HG03565 (cell line): Measurements from ENCODE around the gene POLD4.

Experiments
- ATAC-seq: cut with Tn5 transposase; IDR thresholded peaks from one replicate; pipeline ENCODE4 v1.9.1; 2021; ENCODE audit warnings: mild to moderate bottlenecking, moderate library complexity; ENCODE audit not compliant: unreplicated experiment

POLD4 gene

DNA sequence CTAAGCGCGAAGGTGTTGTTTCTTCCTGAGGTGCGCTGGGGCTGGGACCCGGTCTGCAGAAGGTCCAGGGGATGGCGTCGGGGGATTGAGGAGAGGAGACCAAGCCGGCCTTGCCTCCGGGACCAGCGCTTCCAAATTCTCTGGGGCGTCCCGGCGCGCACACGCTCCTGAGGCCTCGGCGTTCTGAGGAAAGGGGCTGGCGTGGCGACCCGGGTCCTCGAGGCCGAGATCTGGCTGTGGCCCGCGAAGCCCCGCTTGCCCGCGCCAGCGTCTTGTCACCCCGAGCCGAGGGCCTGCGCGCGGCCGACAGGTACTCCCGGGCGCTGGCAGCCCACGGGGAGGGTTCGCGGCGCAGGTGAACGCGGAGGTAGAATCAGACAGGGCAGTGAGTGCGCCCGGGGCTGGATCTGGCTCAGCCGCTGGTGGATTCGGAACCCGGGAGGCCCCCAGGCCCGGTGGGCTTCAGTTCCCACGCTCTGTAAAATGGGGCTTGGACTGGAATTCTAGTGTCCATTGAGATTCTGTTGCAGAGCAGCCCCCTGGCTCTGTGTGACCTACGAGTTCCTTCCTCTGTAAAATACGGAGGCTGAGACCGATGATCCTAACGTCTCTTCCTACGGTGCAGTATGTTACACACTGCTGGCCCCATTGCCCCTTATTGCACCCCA lies 35.3 kb downstream of the POLD4 start:
- no peak for ATAC-seq

GRCh38 chr11:67317205-67317887 lies 36.0 kb downstream of the POLD4 start:
- ATAC-seq: peak; percentile 75

- ATAC-seq: no peak
These were observed 36.5 kb downstream of the POLD4 start for GRCh38 chr11:67316882-67317204.

DNA sequence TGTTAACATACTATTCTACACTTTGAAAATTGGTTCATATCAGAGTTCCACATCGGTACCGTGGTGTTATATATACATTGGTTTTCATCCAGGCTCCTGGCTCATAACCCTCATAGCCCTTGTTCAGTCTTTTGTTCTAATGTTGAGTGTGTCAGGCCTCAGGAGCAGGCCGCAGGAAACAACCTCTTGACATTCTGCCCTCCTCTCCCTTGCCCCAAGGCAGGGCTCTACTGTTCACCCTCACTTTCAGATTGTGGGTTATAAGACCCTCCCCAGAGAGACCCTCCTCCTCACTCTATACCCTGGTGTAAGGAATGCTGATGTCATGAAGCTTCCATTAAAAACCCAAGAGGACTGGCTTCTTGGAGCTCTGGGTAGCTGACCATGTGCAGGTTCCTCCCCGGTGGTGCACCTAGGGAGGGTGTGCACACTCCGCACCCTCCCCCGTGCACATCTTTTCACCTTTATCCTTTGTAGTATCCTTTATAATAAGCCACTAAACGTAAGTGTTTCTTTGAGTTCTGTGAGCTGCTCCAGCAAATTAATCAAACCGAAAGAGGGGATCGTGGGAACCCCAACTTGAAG lies 37.9 kb downstream of the POLD4 start:
- ATAC-seq: no peak

DNA sequence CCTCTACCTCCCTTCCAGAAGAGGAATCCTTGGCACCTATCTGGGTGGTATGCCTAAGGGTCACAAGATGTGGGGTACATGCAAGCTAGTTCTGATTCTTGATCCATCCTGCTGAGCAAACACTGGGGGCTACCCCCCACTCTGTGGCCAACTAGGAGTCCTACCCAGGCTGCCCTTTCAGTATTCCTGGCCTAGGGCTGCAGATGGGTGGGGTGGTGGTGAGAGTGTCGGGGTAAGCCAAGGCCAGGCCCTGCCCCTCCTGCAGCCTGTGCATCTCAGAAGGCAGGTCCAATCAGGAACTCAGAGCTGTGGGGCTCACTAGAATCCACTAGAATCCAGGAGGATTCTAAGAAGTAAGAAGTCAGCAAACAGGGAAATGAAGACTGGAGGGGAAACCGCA lies 39.1 kb downstream of the POLD4 start:
- no peak for ATAC-seq

DNA sequence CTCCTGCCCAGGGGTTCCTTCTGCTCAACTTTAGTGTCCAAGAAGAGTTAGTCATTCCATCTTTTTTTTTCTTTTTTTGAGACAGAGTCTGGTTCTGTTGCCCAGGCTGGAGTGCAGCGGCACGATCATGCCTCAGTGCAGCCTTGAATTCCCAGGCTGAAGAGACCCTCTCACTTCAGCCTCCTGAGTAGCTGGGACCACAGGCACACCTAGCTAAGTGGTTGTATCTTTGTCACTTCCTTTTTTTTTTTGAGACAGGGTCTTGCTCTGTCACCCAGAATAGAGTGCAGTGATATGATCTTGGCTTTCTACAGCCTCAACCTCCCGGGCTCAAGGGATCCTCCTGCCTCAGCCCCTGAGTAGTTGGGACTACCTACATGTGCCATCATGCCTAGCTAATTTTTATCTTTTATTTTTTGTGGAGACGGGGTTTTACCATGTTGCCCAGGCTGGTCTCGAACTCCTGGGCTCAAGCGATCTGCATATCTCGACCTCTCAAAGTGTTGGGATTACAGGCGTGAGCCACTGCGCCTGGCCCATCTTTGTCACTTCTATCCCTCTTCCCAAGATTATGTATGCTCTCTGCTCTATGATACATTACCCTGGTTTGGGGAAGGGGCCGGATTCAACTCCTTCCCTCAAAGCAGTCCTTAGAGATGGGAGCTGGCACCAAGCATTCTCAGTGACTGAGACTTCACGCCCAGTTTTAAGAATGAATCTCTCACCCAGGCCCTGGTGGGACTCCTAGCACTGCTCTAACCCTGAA lies 40.0 kb downstream of the POLD4 start:
- no peak for ATAC-seq

DNA sequence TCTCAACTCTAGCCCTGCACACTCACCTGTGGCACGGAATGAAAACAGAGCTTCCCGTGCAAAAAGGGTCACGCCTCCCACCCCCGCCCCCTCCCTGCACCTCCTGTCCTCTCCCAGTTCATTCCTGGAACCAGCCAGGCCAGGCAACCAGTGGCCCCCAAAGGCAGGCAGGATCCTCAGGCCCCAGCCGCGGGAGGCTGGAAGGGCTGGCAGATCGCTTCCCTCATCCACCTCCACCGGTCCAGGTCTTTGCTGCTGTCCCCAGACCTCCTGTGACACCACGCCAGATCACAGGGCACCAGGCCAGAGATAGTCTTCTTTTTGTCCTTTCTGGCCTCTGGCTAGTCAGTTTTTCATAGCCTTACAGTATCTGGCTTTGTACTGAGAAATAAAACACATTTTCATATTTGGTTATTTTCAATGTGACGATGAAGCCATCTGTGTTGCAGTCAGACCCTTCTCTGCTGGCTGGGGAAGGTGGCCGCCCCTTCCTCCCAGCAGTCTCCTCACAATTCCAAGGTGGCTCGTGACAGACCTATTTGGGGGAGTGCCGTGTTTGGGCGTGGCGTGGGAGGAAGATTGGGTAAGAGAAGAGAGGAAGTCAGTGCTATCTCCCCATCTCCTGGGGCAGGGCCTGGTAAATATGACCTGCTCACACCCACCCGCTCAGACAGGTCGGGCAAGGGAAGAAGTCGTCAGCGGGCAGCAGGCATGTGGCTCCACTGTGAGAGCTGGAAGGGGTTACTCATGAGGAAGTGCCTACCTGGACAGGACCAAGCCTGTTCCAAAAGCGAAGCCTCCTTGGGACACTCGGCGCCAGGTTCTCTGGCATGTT lies 40.9 kb downstream of the POLD4 start:
- ATAC-seq: no peak

DNA sequence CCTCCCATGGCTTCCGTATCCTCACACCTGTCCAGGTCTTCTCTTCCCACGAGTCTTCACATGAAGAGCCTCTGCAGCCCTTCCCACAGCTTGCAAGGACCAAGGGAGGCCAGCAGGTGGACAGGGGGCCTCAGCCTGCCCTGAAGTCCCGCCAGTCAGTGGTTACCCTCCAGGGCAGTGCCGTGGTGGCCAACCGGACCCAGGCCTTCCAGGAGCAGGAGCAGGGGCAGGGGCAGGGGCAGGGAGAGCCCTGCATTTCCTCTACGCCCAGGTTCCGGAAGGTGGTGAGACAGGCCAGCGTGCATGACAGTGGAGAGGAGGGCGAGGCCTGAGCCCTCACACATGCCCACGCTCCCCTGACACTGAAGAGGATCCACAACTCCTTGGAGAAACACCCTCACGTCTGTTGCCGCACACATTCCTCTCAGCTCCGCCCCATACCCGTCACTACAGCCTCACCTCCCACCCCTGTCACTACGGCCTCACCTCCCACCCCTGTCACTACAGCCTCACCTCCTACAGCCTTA lies 41.7 kb downstream of the POLD4 start:
- ATAC-seq: no peak

GRCh38 chr11:67311051-67311555 lies 42.2 kb downstream of the POLD4 start:
- no peak for ATAC-seq

DNA sequence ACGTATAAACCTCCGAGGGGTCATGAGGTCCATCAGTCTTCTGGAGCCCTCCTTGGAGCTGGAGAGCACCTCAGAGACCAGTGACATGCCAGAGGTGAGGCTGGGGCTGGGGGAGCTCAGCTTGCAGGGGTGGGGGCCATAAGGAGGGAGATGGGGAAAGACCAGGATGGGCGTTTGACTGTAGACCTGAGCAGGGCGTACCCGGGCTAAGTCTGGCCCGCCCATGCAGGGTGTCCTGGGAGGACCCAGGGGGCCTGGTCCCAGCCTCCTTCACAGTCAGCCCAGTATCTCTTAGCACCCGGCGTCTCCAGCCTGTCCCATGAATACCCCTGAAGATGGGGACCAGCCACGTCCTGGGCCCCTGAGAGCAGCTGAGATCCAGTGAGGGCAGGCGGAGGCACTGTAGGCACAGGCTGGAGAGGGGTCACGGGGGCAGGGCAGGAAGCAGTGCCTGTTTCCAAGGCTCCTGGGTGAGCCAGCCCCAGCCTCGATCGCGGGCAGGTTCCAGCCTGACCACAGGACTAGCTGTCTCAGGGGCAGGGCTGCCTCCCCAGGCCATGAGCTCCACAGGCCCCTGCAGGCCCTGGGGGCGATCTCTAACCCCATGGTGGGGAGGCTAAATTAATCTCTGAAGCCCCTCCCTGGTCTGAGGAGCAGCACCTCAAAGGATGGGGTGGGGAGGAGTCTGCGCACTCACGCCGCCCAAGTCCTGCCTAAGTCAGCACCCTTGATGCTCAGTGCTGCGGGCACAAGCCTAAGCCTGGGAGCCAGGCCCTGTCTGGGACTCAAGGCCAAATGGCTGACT lies 42.9 kb downstream of the POLD4 start:
- no peak for ATAC-seq

GRCh38 chr11:67309661-67310061 lies 43.7 kb downstream of the POLD4 start:
- ATAC-seq: no peak

GRCh38 chr11:67309166-67309565 lies 44.2 kb downstream of the POLD4 start:
- no peak for ATAC-seq

DNA sequence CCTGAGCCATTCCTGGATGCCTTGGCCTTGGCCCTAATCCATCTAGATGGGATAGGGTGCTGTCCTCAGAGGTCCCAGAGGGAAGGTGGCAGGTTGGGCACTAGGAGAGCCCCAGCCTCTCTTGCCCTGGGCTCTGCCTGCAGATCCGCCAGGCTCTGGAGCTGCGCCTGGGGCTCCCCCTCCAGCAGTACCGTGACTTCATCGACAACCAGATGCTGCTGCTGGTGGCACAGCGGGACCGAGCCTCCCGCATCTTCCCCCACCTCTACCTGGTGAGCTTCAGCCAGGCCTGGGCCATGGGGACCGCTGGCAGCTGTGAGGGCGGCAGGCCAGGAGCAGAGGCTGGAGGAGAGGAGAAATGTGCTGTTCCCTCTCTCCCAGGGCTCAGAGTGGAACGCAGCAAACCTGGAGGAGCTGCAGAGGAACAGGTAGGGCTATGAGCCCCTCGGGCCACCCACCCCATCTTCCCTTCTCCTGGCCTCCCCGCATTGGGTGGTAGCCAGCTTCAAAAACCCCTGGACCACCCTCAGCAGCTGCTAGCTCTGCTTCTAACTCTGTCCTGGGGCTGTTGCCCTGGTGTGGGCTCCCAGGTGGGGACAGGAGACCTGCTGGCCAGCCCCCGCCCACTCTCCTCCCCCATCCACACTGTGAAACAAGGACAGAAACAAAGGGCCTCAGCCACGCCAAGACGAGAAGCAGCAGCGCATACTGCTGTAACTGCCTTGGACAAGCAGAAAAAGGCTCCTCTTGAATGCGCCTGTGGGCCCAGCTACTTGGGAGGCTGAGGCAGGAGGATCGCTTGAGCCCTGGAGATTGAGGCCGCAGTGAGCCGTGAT lies 45.1 kb downstream of the POLD4 start:
- ATAC-seq: no peak

GRCh38 chr11:67307545-67308001 lies 45.8 kb downstream of the POLD4 start:
- no peak for ATAC-seq

DNA sequence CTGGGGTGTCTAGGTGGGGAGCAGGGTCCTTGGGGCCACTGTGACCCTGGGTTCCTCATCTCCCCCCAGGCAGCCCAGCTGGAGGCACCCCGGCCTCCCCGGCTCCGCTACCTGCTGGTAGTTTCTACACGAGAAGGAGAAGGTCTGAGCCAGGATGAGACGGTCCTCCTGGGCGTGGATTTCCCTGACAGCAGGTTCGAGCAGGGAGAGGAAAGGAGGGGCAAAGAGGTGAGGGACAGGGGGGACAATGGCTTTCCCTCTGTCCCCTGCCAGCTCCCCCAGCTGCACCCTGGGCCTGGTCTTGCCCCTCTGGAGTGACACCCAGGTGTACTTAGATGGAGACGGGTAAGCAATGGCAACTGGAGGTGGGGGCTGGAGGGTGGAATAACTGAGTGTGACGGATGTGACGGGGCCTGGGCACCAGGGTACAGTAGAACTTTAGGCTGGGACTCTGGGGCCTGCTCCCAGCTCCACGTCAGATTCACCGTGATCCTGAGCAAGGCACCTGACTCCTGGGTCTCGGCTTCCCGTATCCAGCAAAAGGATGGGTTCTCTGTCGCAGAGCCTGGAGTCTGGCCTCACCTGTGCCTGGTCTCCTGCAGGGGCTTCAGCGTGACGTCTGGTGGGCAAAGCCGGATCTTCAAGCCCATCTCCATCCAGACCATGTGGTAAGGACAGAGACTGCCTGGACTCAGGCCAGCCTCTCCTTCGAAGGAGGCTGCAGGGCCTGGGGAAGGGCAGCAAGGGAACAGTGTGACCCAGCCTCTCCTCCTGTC lies 46.4 kb downstream of the POLD4 start:
- no peak for ATAC-seq

DNA sequence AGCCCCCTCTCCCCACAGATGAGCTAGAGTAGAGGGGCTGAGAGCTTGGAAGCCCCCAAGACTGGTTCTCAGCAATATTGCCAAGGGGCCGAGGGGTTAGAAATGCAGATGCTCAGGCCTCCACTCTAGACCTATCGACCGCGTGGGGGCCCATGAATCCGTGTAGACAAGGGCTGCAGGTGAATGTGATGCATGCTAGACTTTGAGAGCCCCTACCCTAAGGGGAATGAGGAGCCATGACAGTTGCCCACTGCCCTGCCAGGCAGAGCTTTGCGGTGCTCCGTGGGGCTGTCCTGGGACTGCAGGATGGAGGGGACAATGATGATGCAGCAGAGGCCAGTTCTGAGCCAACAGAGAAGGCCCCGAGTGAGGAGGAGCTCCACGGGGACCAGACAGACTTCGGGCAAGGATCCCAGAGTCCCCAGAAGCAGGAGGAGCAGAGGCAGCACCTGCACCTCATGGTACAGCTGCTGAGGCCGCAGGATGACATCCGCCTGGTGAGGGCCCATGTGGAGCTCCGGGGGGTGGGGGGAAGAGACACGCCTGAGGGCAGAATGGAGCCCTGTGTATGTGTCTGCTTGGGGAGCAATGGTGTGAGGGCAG lies 48.7 kb downstream of the POLD4 start:
- ATAC-seq: no peak

DNA sequence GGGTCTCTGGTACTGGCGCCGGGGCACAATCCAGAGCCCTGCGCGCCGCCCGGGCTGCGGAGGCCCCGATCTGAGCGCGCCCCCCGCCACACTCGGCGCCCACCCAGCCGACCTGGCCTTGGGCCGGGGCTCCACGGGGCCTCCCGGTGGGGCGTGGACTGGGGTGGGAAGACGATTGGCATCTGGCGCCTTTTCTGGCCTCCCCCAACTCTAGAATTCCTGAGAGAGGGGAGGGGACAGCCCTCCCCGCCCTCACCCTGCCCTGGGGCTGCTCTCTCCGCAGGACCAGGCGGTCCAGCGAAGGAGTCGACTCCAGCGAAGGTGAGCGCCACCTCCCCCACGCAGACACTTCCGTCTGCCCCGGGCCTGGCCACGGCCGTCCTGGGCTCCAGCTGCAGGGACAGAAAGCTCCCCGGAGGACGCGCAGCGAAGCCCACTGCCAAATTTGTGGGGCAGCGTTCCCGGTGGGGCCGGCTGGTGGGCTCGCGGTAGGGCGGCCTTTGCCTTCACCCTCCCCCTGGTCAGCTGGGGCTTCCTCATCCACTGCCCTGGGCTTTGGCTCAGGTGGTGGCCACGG lies 49.4 kb downstream of the POLD4 start:
- no peak for ATAC-seq
